Keratinocyte (primary cell): ENCODE measurements around the gene NPFFR1.

Source experiments
- EZH2 ChIP-seq: IDR thresholded peaks from one replicate; pipeline ENCODE4 v1.6.1; 2012; ENCODE audit warnings: inconsistent platforms, mild to moderate bottlenecking, low read length, moderate library complexity
- TF ChIP-seq, protein P1 (sequence below), 3 experiments: IDR thresholded peaks in 1 of 3; conservative IDR thresholded peaks in 1 of 3; optimal IDR thresholded peaks in 1 of 3; 2 replicates in 2 of 3; 3 replicates in 1 of 3; pipeline versions ENCODE3 to v1.5.1; 2011; ENCODE audit warnings: low read length in 3 of 3, mild to moderate bottlenecking in 3 of 3, moderate library complexity in 2 of 3, control low read depth in 1 of 3, inconsistent platforms in 1 of 3; ENCODE audit not compliant: insufficient read depth in 2 of 3; ENCODE audit errors: extremely low read depth in 1 of 3

DNA sequence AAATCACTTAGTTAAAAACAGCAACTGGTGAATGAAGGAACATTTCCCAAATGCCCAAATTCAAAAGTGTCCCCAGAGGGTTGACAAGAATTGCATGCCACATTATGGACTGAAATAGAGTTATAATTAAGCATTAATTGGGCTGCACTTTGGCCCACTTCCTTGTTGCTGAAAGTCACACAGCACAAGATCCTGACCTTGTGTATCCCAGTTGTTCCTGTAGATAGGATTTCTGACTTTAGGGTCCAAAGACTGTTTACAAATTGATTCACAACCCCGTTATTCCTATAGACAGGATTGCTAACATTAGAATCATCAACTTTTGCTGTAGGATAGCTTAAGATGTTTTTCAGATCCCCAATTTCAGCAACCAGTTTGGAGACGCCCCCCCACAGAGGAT lies 31.5 kb upstream of the NPFFR1 start:
- TF ChIP-seq EZH2: no peak
- TF ChIP-seq, protein P1, sequence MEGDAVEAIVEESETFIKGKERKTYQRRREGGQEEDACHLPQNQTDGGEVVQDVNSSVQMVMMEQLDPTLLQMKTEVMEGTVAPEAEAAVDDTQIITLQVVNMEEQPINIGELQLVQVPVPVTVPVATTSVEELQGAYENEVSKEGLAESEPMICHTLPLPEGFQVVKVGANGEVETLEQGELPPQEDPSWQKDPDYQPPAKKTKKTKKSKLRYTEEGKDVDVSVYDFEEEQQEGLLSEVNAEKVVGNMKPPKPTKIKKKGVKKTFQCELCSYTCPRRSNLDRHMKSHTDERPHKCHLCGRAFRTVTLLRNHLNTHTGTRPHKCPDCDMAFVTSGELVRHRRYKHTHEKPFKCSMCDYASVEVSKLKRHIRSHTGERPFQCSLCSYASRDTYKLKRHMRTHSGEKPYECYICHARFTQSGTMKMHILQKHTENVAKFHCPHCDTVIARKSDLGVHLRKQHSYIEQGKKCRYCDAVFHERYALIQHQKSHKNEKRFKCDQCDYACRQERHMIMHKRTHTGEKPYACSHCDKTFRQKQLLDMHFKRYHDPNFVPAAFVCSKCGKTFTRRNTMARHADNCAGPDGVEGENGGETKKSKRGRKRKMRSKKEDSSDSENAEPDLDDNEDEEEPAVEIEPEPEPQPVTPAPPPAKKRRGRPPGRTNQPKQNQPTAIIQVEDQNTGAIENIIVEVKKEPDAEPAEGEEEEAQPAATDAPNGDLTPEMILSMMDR (optimal IDR thresholded peaks at IDR 0.05 in 1 of 3, IDR thresholded peaks at IDR 0.05 in 1 of 3, conservative IDR thresholded peaks at IDR 0.05 in 1 of 3; ENCODE audit: extremely low read depth in 1 of 3, insufficient read depth in 2 of 3, low read length in 3 of 3): no peak
